Activated CD4-positive, alpha-beta T cell treated with anti-CD3 and anti-CD28 coated beads, Interleukin-2, amount 10 ng/mL, durations not matched to agents 7 days and 5 days (primary cell): ENCODE measurements around the gene SPNS2. TPM values are rescaled to one million over a fixed set of nuclear protein-coding genes. Genes with fewer than 3 reads are reported as not detected.

Source experiments
- CTCF ChIA-PET: fragments of 350-600 bp; sonication (Branson Sonifier 250); formaldehyde crosslinking; loops from one replicate; lab custom pipeline; 2021; ENCODE audit warnings: antibody characterized with exemption; lab: Charles Lee
- POLR2A ChIA-PET: fragments of 350-600 bp; sonication (Branson Sonifier 250); formaldehyde crosslinking; loops from one replicate; lab custom pipeline; 2021; ENCODE audit warnings: antibody characterized with exemption; lab: Charles Lee
- DNase-seq: peaks from one replicate; pipeline ENCODE4 v3.0.0-alpha.2; 2020
- H3K27ac Mint-ChIP-seq: one replicate; pipeline ENCODE4 v1.8.0; 2021; ENCODE audit warnings: mild to moderate bottlenecking, moderate library complexity, mixed read lengths
- H3K27me3 Mint-ChIP-seq: one replicate; pipeline ENCODE4 v1.8.0; 2021; ENCODE audit warnings: mixed read lengths
- H3K36me3 Mint-ChIP-seq: one replicate; pipeline ENCODE4 v1.8.0; 2021; ENCODE audit warnings: low read depth, mixed read lengths
- H3K4me1 Mint-ChIP-seq: one replicate; pipeline ENCODE4 v1.8.0; 2021; ENCODE audit warnings: mixed read lengths
- H3K4me3 Mint-ChIP-seq: one replicate; pipeline ENCODE4 v1.8.0; 2021; ENCODE audit warnings: mild to moderate bottlenecking, moderate library complexity, mixed read lengths
- H3K9me3 Mint-ChIP-seq: one replicate; pipeline ENCODE4 v1.8.0; 2021; ENCODE audit warnings: mixed read lengths
- total RNA-seq, 2 experiments: library from RNA; stranded (reverse); gene quantifications; one replicate each; pipeline ENCODE4 v1.2.3, GENCODE V29; 2021

Gene SPNS2
- total RNA-seq, 2 experiments from 2014 or later, result 0.25 to 0.29 TPM

DNA sequence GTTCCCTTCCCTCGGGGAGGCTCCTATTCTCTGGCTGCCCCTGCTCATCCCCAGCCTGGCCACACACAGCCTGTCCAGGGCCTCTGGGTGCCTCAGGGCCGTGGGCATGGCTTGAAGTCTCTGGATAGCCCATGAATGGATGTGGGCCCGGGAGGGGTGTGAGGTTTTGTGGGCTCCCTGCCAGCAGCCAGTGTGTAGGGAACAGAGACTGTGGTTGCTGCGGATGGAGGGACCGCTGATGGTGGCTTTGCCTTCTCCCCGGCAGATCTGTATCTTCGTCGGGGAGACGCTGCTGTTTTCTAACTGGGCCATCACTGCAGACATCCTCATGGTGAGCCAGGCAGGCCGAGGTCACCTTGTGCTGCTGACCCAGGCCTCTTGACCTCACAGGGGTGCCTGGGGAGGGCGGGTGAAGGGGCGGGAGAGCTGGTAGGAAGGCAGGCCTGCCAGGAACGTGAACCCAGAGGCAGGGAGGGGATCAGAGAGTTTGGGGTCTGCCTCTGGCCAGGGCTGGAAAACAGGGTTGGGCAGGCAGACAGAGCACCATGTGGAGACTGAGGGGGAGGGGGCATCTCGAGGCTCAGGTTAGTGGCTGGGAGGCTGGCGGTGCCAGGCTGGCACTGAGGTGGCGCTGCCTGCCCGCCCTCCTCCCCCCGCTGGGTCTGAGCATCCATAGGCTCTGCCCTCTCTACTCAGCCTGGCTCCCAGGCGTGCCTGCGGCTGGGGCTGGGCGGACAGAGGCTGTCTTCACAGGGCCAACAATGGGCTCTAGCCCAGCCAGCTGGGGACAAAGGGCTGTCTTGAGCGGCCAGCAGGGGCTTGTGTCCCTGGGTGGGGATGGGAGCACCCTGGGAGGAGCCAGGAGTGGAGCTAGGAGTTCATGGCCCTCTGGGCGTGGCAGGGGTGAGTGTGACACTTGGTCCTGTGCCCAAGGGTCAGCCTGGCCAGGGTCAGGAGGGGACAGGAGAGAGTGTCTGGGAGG, 35.1 kb downstream of the SPNS2 start:
- H3K27me3 Mint-ChIP-seq, result peaks cover 4% of the 10 kb centered on the region
- no peaks in the 10 kb centered on the region for H3K9me3 Mint-ChIP-seq
- no peak for DNase-seq
- H3K27ac Mint-ChIP-seq, result peak overlapping the region; percentile 13
- CTCF ChIA-PET, result interaction anchor here (0.6 kb wide), 1 partner anchor 80 kb away, joined by 3 read pairs; no protein-coding TSS in a partner anchor
- H3K36me3 Mint-ChIP-seq, result no peaks in the 10 kb centered on the region
- POLR2A ChIA-PET, result no interaction called here
- peaks cover 8% of the 10 kb centered on the region for H3K4me1 Mint-ChIP-seq
- H3K4me3 Mint-ChIP-seq, result no peak overlapping the region

DNA sequence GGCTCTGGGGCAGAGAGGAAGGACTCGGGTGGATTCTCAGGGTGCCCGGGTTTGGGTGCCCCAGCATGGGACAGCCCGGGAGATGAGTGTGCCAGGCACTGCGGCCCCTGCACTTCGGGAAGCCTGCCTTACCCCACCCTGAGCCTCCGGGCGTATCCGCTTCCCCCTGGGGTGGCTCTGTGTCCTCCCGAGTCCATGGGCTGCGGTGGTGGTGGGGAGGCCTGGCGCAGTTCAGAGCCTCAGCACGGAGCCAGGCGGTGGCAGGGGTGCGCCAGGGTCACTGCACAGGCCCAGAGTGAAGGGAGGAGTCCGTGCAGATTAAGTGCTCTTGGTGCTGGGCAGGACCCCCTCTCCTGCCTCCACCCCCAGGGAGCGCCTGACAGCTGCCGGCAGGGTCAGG, 35.8 kb downstream of the SPNS2 start:
- no peaks in the 10 kb centered on the region for H3K36me3 Mint-ChIP-seq
- no peaks in the 10 kb centered on the region for H3K9me3 Mint-ChIP-seq
- no peak overlapping the region for H3K4me3 Mint-ChIP-seq
- ChIA-PET CTCF (no interaction called here), POLR2A (no interaction called here)
- peaks cover 4% of the 10 kb centered on the region for H3K27me3 Mint-ChIP-seq
- H3K27ac Mint-ChIP-seq, result no peak overlapping the region
- DNase-seq, result no peak
- H3K4me1 Mint-ChIP-seq, result peaks cover 8% of the 10 kb centered on the region

DNA sequence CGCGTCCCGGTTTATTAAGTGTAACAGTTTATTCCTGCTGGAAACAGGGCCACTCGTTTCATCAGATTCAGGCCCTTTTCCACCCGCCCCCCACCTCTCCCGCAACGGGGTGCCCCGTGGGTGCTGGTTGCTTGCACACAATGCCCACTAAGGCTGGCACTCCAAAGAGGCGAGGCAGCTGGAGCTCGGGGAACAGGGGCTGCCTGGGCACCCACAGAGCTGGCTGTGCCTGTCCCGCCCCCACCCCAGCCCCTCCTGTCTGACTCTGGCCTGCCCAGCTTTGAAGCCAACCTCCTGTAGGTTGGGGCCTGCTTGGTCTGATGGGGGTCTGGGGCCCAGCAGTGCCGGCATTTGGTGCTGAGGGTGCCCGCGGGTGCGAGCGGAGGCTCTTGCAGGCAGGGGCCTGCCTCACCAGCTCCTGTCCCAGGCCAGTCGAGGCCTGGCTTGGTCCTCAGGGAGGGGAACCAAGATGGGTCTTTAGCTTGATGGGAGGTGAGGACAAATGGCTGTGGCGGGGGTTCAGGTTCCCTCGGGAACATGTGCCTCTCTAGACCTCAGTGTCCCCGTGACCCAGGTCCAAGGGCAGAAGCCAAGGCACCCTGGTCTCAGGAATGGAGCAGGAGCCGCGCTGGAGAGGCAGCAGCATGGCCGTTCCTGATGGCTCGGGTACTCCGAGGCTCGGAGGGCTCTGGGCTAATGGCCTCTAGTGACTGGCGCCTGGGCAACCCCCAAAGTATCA, 36.4 kb downstream of the SPNS2 start:
- Mint-ChIP-seq H3K27me3 (peaks cover 4% of the 10 kb centered on the region), H3K4me1 (peaks cover 8% of the 10 kb centered on the region), H3K4me3 (no peak overlapping the region), H3K27ac (no peak overlapping the region), H3K9me3 (no peaks in the 10 kb centered on the region), H3K36me3 (peaks cover 3% of the 10 kb centered on the region)
- ChIA-PET CTCF (no interaction called here), POLR2A (no interaction called here)
- DNase-seq, result no peak

DNA sequence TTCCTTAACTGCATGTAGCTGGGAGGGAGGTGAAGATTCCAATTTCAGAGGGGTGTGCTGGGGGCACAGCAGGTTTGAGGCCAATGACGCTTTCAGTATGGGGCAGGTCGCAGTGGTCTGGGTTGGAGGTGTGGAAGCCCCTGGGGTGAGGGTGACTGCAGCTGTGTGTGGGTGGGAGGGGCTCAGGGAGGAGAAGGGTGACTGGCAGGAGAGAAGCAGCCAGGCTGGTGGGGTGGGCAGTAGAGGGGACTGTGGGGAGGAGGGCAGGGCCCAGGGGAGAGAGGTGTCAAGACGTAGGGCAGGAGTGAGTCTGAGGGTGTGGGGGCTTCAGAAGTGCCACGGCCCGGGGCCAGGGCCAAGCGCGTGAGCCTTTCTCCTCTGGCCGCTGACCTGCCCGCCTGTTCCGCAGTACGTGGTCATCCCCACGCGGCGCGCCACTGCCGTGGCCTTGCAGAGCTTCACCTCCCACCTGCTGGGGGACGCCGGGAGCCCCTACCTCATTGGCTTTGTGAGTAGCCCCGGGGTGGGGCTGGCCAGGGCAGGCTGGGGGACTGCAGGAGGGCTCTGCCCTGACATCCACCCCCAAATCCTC, 37.1 kb downstream of the SPNS2 start:
- ChIA-PET POLR2A (no interaction called here), CTCF (no interaction called here)
- Mint-ChIP-seq H3K9me3 (no peaks in the 10 kb centered on the region), H3K4me3 (no peak overlapping the region), H3K36me3 (peaks cover 3% of the 10 kb centered on the region), H3K27me3 (peaks cover 4% of the 10 kb centered on the region), H3K27ac (no peak overlapping the region), H3K4me1 (peaks cover 8% of the 10 kb centered on the region)
- DNase-seq, result no peak

DNA sequence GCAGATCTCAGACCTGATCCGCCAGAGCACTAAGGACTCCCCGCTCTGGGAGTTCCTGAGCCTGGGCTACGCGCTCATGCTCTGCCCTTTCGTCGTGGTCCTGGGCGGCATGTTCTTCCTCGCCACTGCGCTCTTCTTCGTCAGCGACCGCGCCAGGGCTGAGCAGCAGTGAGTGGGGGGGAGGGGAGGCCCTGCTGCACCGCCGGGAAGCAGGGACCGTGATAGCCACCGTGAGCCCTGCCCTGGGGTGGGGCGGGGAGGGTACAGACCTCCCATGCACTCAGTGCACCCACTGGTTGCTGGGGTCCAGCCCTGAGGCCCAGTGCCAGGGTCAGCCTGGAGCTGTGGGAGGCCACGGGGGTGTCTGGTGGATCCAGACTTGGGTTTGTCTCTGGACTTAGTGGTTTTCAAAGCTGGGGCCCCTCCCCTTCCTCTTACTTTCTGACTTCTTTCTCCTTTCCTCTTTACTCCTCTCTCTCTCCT, 37.6 kb downstream of the SPNS2 start:
- CTCF ChIA-PET, result no interaction called here

DNA sequence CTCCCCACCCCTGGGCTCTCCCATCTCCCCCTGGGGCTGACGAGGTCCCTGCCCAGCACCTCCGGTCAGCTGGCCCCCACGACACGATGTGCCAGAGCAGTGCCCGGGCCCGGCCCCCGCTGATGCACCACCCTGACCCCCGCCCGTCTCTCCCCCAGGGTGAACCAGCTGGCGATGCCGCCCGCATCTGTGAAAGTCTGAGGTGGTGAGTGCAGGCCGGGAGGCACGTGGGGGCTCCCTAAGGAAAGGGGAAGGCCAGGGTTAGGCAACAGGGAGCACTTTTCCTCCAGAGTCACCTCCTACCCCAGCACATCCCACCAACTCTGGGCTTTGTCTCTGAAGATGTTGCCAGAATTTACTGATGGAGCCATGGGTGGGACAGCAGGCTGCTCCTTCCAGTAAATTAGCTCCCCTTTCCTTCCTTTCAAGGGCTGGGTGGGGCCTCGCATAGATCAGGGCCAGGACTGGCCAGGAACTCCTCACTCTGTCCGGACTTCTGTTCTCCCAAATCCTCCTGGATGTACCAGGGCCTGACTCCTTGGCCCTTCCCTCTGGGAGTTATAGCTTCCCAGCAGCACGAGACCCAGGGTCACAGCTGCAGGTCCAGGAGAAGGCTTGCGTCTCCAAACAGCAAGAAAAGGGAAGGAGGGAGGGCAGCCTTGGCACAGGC, 38.2 kb downstream of the SPNS2 start:
- no peak for DNase-seq
- peaks cover 4% of the 10 kb centered on the region for H3K27me3 Mint-ChIP-seq
- H3K36me3 Mint-ChIP-seq, result peaks cover 3% of the 10 kb centered on the region
- peaks cover 8% of the 10 kb centered on the region for H3K4me1 Mint-ChIP-seq
- no peak overlapping the region for H3K27ac Mint-ChIP-seq
- ChIA-PET POLR2A (no interaction called here), CTCF (no interaction called here)
- no peaks in the 10 kb centered on the region for H3K9me3 Mint-ChIP-seq
- H3K4me3 Mint-ChIP-seq, result no peak overlapping the region

More for the DNA sequence above, 37.6 kb downstream of the SPNS2 start:
- H3K27ac Mint-ChIP-seq, result no peak overlapping the region
- H3K9me3 Mint-ChIP-seq, result no peaks in the 10 kb centered on the region
- H3K27me3 Mint-ChIP-seq, result peaks cover 4% of the 10 kb centered on the region
- POLR2A ChIA-PET, result no interaction called here
- H3K36me3 Mint-ChIP-seq, result peaks cover 3% of the 10 kb centered on the region
- no peak for DNase-seq
- peaks cover 8% of the 10 kb centered on the region for H3K4me1 Mint-ChIP-seq
- H3K4me3 Mint-ChIP-seq, result no peak overlapping the region

DNA sequence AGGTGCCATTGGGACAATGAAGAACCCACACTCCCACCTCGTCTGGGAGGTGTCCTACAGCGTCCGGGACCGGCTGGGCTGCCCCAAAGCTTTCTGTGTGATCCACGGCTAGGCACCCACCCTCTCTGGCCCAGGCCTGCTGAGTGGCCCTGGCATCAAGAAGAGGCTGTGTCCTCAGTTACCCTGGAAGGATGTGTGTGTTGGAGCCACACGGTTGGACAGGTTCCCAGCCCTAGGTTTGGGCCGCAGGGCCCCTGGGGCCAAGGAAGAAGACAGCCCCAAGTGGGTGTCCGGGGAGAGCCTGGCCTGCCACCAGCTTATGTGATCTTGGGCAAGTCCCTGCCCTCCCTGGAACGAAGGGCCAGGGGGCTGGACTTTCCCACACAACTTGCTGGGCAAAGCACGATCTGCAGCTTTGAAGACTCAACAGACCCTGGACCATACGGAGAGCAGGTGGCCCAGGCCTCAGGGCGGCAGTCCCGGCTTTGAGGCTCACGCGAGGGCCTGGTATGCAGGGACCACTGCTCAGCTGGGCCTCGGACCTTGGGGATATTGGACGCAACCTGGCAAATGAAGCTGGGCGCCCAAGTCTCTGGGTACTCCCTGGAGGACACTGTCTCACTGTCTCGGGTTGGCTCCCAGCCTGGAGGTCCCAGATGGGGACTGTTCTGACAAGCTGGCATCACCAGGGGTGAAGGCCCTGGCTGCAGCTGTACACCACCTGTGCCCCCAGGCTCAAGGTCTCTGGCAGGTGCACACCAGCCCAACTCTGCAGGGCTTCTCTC, 39.0 kb downstream of the SPNS2 start:
- POLR2A ChIA-PET, result no interaction called here

DNA sequence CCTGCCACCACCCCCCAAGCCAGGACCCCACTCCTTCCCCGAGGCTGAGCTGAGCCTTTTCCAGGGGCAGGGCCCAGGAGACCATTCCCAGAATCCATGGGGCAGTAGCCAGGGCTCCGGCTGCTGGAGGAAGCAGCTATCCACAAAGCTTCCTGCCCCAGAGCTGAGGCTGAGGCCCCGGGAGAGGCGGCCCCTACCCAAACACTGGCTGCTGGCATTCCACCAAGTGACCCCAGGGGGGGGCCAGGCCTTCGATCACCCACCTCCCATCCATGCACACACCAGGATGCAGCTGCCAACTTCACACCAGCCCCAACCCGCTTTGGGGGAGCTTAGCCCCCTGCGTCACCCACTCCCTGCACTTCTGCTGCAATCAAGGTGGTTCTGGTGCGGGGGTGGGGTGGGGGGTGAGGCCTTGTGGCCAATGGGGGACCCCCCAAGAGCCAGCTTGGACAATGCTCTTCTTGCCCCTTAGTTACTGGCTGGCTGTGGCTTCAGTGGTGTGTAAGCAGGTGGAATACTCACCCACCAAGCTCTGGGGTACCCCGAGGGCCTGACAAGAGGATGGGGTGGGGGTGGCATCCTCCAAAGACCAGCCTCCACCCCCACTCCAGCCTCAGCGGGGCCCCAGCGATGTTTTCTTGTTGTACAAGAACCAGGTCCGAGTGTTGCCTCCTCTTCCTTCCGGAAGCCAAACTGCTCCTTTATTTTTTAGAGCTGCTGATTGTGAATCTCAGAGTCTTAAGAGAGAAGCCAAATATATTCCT, 39.7 kb downstream of the SPNS2 start:
- CTCF ChIA-PET, result interaction anchor here (1.1 kb wide), 2 partner anchors 9 to 15 kb away, joined by 3 to 5 read pairs; no protein-coding TSS in a partner anchor
- Mint-ChIP-seq H3K27me3 (no peaks in the 10 kb centered on the region), H3K9me3 (no peaks in the 10 kb centered on the region), H3K4me1 (peaks cover 5% of the 10 kb centered on the region), H3K27ac (no peak overlapping the region), H3K36me3 (peaks cover 8% of the 10 kb centered on the region), H3K4me3 (no peak overlapping the region)
- POLR2A ChIA-PET, result no interaction called here
- DNase-seq, result no peak

More for the DNA sequence above, 39.0 kb downstream of the SPNS2 start:
- H3K36me3 Mint-ChIP-seq, result peaks cover 8% of the 10 kb centered on the region
- CTCF ChIA-PET, result interaction anchor here (1.1 kb wide), 2 partner anchors 9 to 14 kb away, joined by 3 to 5 read pairs; no protein-coding TSS in a partner anchor
- DNase-seq, result no peak
- H3K4me1 Mint-ChIP-seq, result peaks cover 8% of the 10 kb centered on the region
- H3K27ac Mint-ChIP-seq, result no peak overlapping the region
- H3K9me3 Mint-ChIP-seq, result no peaks in the 10 kb centered on the region
- H3K27me3 Mint-ChIP-seq, result no peaks in the 10 kb centered on the region
- no peak overlapping the region for H3K4me3 Mint-ChIP-seq

DNA sequence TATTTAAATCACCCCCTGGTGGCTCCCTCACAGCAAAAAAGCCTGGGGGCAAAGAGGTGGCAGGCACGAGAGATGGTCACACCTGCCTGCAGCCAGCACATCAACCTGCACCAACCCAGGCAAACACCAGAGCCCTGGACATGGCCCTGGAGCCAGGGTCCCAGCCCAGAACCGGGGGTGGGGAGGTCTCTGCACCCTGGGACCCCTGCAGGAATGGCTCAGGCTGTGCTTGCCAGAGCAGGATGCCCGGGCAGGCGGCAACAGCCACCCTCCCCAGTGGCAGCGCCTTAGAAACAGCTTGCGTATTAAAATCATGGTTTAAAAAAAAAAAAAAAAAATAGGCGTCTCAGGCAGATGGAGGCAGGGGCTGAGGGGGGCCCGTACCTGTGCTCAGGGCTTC, 40.3 kb downstream of the SPNS2 start:
- no peak overlapping the region for H3K4me3 Mint-ChIP-seq
- no peaks in the 10 kb centered on the region for H3K4me1 Mint-ChIP-seq
- CTCF ChIA-PET, result interaction anchor here (0.5 to 1.1 kb wide), 2 partner anchors 15 to 109 kb away, joined by 3 to 4 read pairs; no protein-coding TSS in a partner anchor
- no peak overlapping the region for H3K27ac Mint-ChIP-seq
- peaks cover 8% of the 10 kb centered on the region for H3K36me3 Mint-ChIP-seq
- POLR2A ChIA-PET, result no interaction called here
- no peak for DNase-seq
- no peaks in the 10 kb centered on the region for H3K9me3 Mint-ChIP-seq
- no peaks in the 10 kb centered on the region for H3K27me3 Mint-ChIP-seq

DNA sequence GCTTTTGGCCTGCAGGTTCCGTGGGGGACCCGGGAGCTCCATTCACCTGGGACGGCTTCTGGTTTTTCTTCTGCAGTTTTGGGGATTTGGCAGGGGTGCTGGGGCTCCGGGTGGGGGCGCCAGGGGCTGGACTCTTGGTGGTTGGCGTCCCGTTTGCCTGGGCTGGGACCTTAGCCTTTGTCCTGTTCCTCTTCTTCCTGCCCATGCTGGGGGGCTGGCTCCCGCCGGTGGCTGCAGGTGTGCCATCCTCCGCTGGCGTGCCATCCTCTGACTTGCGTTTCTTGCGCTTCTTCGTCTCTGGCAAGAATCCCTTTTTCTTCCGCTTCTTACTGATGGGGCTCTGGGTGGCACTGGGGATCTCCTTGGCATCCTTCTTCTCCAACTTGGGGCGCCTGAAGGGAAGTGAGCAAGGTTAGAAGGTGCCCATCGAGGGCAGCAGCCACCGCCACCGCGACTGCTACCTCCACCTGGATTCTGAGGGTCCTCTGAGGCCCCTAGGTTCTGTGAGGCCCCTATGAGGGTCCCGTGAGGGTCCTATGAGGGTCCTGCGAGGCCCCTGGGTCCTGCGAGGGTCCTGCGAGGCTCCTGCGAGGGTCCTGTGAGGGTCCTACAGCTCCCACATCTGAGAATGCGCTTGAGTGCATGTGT, 41.0 kb downstream of the SPNS2 start:
- Mint-ChIP-seq H3K36me3 (peaks cover 8% of the 10 kb centered on the region), H3K9me3 (no peaks in the 10 kb centered on the region), H3K27me3 (no peaks in the 10 kb centered on the region), H3K4me1 (no peaks in the 10 kb centered on the region), H3K27ac (no peak overlapping the region), H3K4me3 (no peak overlapping the region)
- CTCF ChIA-PET, result interaction anchor here (0.5 kb wide), 1 partner anchor 110 kb away, joined by 4 read pairs; no protein-coding TSS in a partner anchor
- POLR2A ChIA-PET, result no interaction called here
- DNase-seq, result no peak

DNA sequence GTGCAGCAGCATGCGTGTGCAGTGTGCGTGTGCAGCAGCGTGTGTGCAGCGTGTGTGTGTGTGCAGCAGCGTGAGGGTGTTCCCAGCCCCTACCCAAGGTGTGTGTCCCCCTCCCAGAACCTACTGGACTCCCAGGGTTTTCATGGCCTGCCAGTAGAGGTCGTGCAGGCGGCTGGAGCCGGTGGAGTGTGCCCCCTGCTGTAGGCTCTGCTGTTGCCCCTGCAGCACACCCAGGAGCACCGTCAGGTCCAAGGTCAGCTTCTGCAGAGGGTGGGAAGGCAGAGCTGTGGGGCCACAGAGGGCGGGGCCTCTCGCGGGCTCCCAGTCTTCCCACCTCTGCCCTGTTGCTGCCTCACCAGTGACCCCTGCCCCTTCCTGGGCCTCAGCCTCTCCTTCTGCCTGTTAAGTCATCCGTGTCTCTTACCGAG, 41.6 kb downstream of the SPNS2 start:
- no peaks in the 10 kb centered on the region for H3K9me3 Mint-ChIP-seq
- no peaks in the 10 kb centered on the region for H3K27me3 Mint-ChIP-seq
- H3K36me3 Mint-ChIP-seq, result peaks cover 8% of the 10 kb centered on the region
- CTCF ChIA-PET, result no interaction called here
- no peak for DNase-seq
- H3K4me3 Mint-ChIP-seq, result no peak overlapping the region
- no peak overlapping the region for H3K27ac Mint-ChIP-seq
- POLR2A ChIA-PET, result no interaction called here
- H3K4me1 Mint-ChIP-seq, result no peaks in the 10 kb centered on the region
